H1 (cell line): ENCODE data around the gene PBX3. TPM values are rescaled to one million over a fixed set of nuclear protein-coding genes. Genes with fewer than 3 reads are reported as not detected.

ENCODE experiments used
- CTCF ChIA-PET: fragments of 300-600 bp; sonication (Branson Sonifier 250); formaldehyde crosslinking; loops from one replicate; lab custom pipeline; 2021; ENCODE audit not compliant: partially characterized antibody; lab: Charles Lee
- POLR2A ChIA-PET: fragments of 300-600 bp; sonication (Branson Sonifier 250); formaldehyde crosslinking; loops from one replicate; lab custom pipeline; 2021; ENCODE audit warnings: inconsistent platforms; ENCODE audit not compliant: partially characterized antibody; lab: Charles Lee
- DNase-seq, 2 experiments: peaks; one replicate each; pipeline versions ENCODE4 v3.0.0 to v3.0.0-alpha.2; 2010 to 2022; ENCODE audit warnings: low spot score in 2 of 2, low read depth in 1 of 2, mixed read lengths in 1 of 2
- FAIRE-seq: peaks from 2 replicates; lab custom pipeline; 2011; peaks lifted over from hg19 to GRCh38; lab: Jason Lieb, UNC
- H2AFZ ChIP-seq: 2 replicates; pipeline ENCODE4 v1.8.1; 2012; ENCODE audit warnings: low read length, inconsistent platforms
- H2AK5ac ChIP-seq: 2 replicates; pipeline ENCODE4 v1.6.1; 2013; ENCODE audit warnings: low read depth, low read length
- H2BK120ac ChIP-seq: replicated peaks from 2 replicates; pipeline ENCODE3; 2013; ENCODE audit warnings: low read depth, low read length, inconsistent platforms
- H2BK12ac ChIP-seq: 2 replicates; pipeline ENCODE4 v1.6.1; 2013; ENCODE audit warnings: low read depth, low read length
- H2BK15ac ChIP-seq: 2 replicates; pipeline ENCODE4 v1.6.1; 2013; ENCODE audit warnings: low read length
- H2BK20ac ChIP-seq: 2 replicates; pipeline ENCODE4 v1.6.1; 2013; ENCODE audit warnings: low read length
- H2BK5ac ChIP-seq: 2 replicates; pipeline ENCODE4 v1.6.1; 2013; ENCODE audit warnings: low read depth, low read length
- H3K14ac ChIP-seq: 2 replicates; pipeline ENCODE4 v1.6.1; 2013; ENCODE audit warnings: inconsistent platforms; ENCODE audit not compliant: insufficient read length
- H3K18ac ChIP-seq: 2 replicates; pipeline ENCODE4 v1.6.1; 2013; ENCODE audit warnings: low read length; ENCODE audit errors: extremely low read depth
- H3K23ac ChIP-seq: 2 replicates; pipeline ENCODE4 v1.6.1; 2013; ENCODE audit warnings: inconsistent platforms; ENCODE audit not compliant: insufficient read length
- H3K23me2 ChIP-seq: 2 replicates; pipeline ENCODE4 v1.6.1; 2013; ENCODE audit warnings: low read depth, low read length
- H3K27ac ChIP-seq: 2 replicates; pipeline ENCODE4 v1.6.1; 2011; ENCODE audit warnings: low read depth, low read length, inconsistent platforms
- H3K27me3 ChIP-seq, 4 experiments: replicated peaks in 1 of 4; 1 replicate in 1 of 4; 2 replicates in 3 of 4; pipeline versions ENCODE4 v1.6.1 to v1.8.1; 2011 to 2013; ENCODE audit warnings: low read length in 3 of 4, mild to moderate bottlenecking in 3 of 4, inconsistent platforms in 2 of 4, mixed read lengths in 2 of 4, moderate library complexity in 1 of 4; ENCODE audit not compliant: control insufficient read depth in 3 of 4, insufficient read depth in 3 of 4; ENCODE audit errors: extremely low read depth in 1 of 4
- H3K36me3 ChIP-seq, 4 experiments: 2 replicates each; pipeline versions ENCODE4 v1.6.1 to v1.8.1; 2011 to 2013; ENCODE audit warnings: mild to moderate bottlenecking in 4 of 4, low read length in 3 of 4, moderate library complexity in 2 of 4, control low read depth in 1 of 4, inconsistent platforms in 1 of 4; ENCODE audit not compliant: insufficient read depth in 4 of 4, control insufficient read depth in 2 of 4
- H3K4ac ChIP-seq: replicated peaks from 2 replicates; pipeline ENCODE3; 2013; ENCODE audit warnings: low read length, low read depth, mixed read lengths, inconsistent platforms; ENCODE audit not compliant: insufficient read length
- H3K4me1 ChIP-seq, 4 experiments: replicated peaks in 1 of 4; 1 replicate in 1 of 4; 2 replicates in 3 of 4; pipeline versions ENCODE4 v1.6.1 to v1.8.1; 2011 to 2013; ENCODE audit warnings: low read length in 3 of 4, inconsistent platforms in 2 of 4, mixed read lengths in 1 of 4; ENCODE audit not compliant: insufficient read depth in 4 of 4, control insufficient read depth in 3 of 4
- H3K4me2 ChIP-seq, 2 experiments: 2 replicates each; pipeline versions ENCODE4 v1.6.1 to v1.8.1; 2011 to 2013; ENCODE audit warnings: low read depth in 2 of 2, low read length in 2 of 2, control low read depth in 1 of 2, inconsistent platforms in 1 of 2, mild to moderate bottlenecking in 1 of 2; ENCODE audit not compliant: insufficient read depth in 1 of 2
- H3K4me3 ChIP-seq, 4 experiments: fragments of 200-600, 300-600 bp in 1 of 4; sonication (generic), shearing (Covaris generic), sonication (Bioruptor Twin) in 1 of 4; 2 replicates each; pipeline versions ENCODE4 v1.5.1 to v1.8.1; 2011 to 2016; ENCODE audit warnings: low read length in 4 of 4, low read depth in 3 of 4, control low read depth in 2 of 4, inconsistent platforms in 2 of 4, mild to moderate bottlenecking in 2 of 4, mixed read lengths in 1 of 4, moderate library complexity in 1 of 4; ENCODE audit not compliant: insufficient read depth in 2 of 4; ENCODE audit errors: extremely low read depth in 1 of 4
- H3K56ac ChIP-seq: replicated peaks from 2 replicates; pipeline ENCODE3; 2013; ENCODE audit warnings: low read depth, mild to moderate bottlenecking, mixed read lengths, low read length, inconsistent platforms; ENCODE audit not compliant: insufficient read length
- H3K79me1 ChIP-seq: 2 replicates; pipeline ENCODE4 v1.6.1; 2013; ENCODE audit warnings: low read depth, low read length, control low read depth
- H3K79me2 ChIP-seq, 2 experiments: 2 replicates each; pipeline versions ENCODE4 v1.6.1 to v1.8.1; 2012 to 2013; ENCODE audit warnings: low read length in 2 of 2, mild to moderate bottlenecking in 2 of 2, inconsistent platforms in 1 of 2; ENCODE audit not compliant: insufficient read depth in 2 of 2, control insufficient read depth in 1 of 2
- H3K9ac ChIP-seq, 4 experiments: replicated peaks in 1 of 4; 1 replicate in 1 of 4; 2 replicates in 3 of 4; pipeline versions ENCODE4 v1.6.1 to v1.8.1; 2011 to 2013; ENCODE audit warnings: low read depth in 3 of 4, low read length in 3 of 4, control low read depth in 2 of 4, mild to moderate bottlenecking in 2 of 4, moderate library complexity in 2 of 4, inconsistent platforms in 1 of 4; ENCODE audit errors: extremely low read depth in 1 of 4
- H3K9me3 ChIP-seq, 2 experiments: 2 replicates each; pipeline versions ENCODE4 v1.6.1 to v1.8.1; 2012 to 2013; ENCODE audit warnings: mild to moderate bottlenecking in 2 of 2, moderate library complexity in 2 of 2, control low read depth in 1 of 2, inconsistent platforms in 1 of 2, low read depth in 1 of 2, low read length in 1 of 2, mixed read lengths in 1 of 2; ENCODE audit not compliant: insufficient read depth in 2 of 2
- H4K20me1 ChIP-seq, 2 experiments: replicated peaks in 1 of 2; 2 replicates each; pipeline versions ENCODE3 to v1.8.1; 2011 to 2013; ENCODE audit warnings: inconsistent platforms in 2 of 2, low read length in 2 of 2, mild to moderate bottlenecking in 1 of 2; ENCODE audit not compliant: insufficient read depth in 2 of 2, control insufficient read depth in 1 of 2
- H4K5ac ChIP-seq: 2 replicates; pipeline ENCODE4 v1.6.1; 2013; ENCODE audit warnings: low read length, low read depth, mixed read lengths, inconsistent platforms; ENCODE audit not compliant: insufficient read length
- H4K8ac ChIP-seq: 2 replicates; pipeline ENCODE4 v1.8.0; 2013; ENCODE audit warnings: mild to moderate bottlenecking, moderate library complexity, low read length, inconsistent platforms; ENCODE audit not compliant: insufficient read depth; ENCODE audit errors: extremely low read depth
- H4K91ac ChIP-seq: replicated peaks from 2 replicates; pipeline ENCODE3; 2013; ENCODE audit warnings: low read length, mixed read lengths, inconsistent platforms; ENCODE audit not compliant: insufficient read length
- ATF3 ChIP-seq: IDR thresholded peaks from 2 replicates; pipeline ENCODE4 v1.6.1; 2011; ENCODE audit warnings: low read depth, mild to moderate bottlenecking, low read length; ENCODE audit not compliant: insufficient read depth
- CTBP2 ChIP-seq: IDR thresholded peaks from 2 replicates; pipeline ENCODE4 v1.7.0; 2011; ENCODE audit warnings: borderline replicate concordance, mild to moderate bottlenecking, moderate library complexity, mixed read lengths, low read length; ENCODE audit not compliant: insufficient read depth, insufficient read length
- FOSL1 ChIP-seq: IDR thresholded peaks from 2 replicates; pipeline ENCODE4 v1.6.1; 2011; ENCODE audit warnings: mild to moderate bottlenecking, low read depth, low read length, moderate library complexity; ENCODE audit not compliant: insufficient read depth
- HDAC6 ChIP-seq: IDR thresholded peaks from one replicate; pipeline ENCODE4 v1.7.1; 2012; ENCODE audit warnings: low read depth, mild to moderate bottlenecking, inconsistent platforms, low read length, moderate library complexity
- POLR2AphosphoS5 ChIP-seq: IDR thresholded peaks from 2 replicates; pipeline ENCODE4 v1.6.1; 2011; ENCODE audit warnings: low read depth, low read length
- RXRA ChIP-seq: IDR thresholded peaks from 2 replicates; pipeline ENCODE4 v1.6.1; 2011; ENCODE audit warnings: low read depth, mild to moderate bottlenecking, low read length, moderate library complexity; ENCODE audit not compliant: insufficient read depth
- SIN3A ChIP-seq, 2 experiments: IDR thresholded peaks in 1 of 2; conservative IDR thresholded peaks in 1 of 2; 2 replicates each; pipeline ENCODE4 v1.6.1; 2011 to 2012; ENCODE audit warnings: low read length in 2 of 2, improper control_type of control experiment in 1 of 2, low read depth in 1 of 2, mild to moderate bottlenecking in 1 of 2
- SP4 ChIP-seq: IDR thresholded peaks from 2 replicates; pipeline ENCODE4 v1.6.1; 2012; ENCODE audit warnings: low read length, inconsistent platforms
- SUZ12 ChIP-seq: fragments of 200-600 bp; sonication (generic); IDR thresholded peaks from 2 replicates; pipeline ENCODE4 v1.6.1; 2012; ENCODE audit warnings: mild to moderate bottlenecking, inconsistent platforms, low read length, moderate library complexity, mixed read lengths
- YY1 ChIP-seq: IDR thresholded peaks from 2 replicates; pipeline ENCODE4 v1.6.1; 2011; ENCODE audit warnings: low read depth, mild to moderate bottlenecking, low read length
- ZNF274 ChIP-seq: IDR thresholded peaks from 2 replicates; pipeline ENCODE4 v1.7.0; 2012; ENCODE audit warnings: low read length, borderline replicate concordance; ENCODE audit errors: extremely low read depth
- WGBS, 2 experiments: shearing (Covaris generic) in 1 of 2; methylation state at CpG; one replicate each; pipeline versions ENCODE4 v1.1.6 to v1.1.7; 2013 to 2015; ENCODE audit warnings: low lambda C conversion rate in 2 of 2, mixed read lengths in 2 of 2, inconsistent platforms in 1 of 2, low coverage in 1 of 2, missing lambda C conversion rate in 1 of 2; ENCODE audit not compliant: insufficient replicate concordance in 2 of 2, insufficient coverage in 1 of 2, insufficient read length in 1 of 2; ENCODE audit errors: extremely low coverage in 1 of 2, missing lambda C conversion rate in 1 of 2; 5-methylcytosine and 5-hydroxymethylcytosine counted together
- polyA plus RNA-seq, 7 experiments: library from polyadenylated mRNA; depleted of rRNA in 3 of 7; stranded (reverse) in 5 of 7; unstranded in 2 of 7; fragments of >200 nt in 5 of 7; fragments of 200-250 nt in 2 of 7; gene quantifications; 1 replicate in 5 of 7; 2 replicates in 1 of 7; 4 replicates in 1 of 7; pipeline versions ENCODE4 v1.2.1 to v1.2.3, GENCODE V29; 2011 to 2013; ENCODE audit warnings: missing spikeins in 2 of 7, mixed read lengths in 2 of 7
- total RNA-seq: library from RNA; stranded (reverse); fragmentation: NEBNext Ultra II Directional; extraction: Animal tissue kit (Norgen Biotek cat#: 25700); gene quantifications from 2 replicates; pipeline ENCODE4 v1.2.1, GENCODE V29; 2021

PBX3 gene
- total and polyA plus RNA-seq, 2 of the 8 experiments (the other 6 are each of a cell fraction or from before 2014, with no cell fraction given), result 22.7 to 44.3 TPM

- Histone ChIP-seq H2BK12ac (no peak overlapping the region), H3K79me2 (peaks cover 0 to 77% of the 10 kb centered on the region in 2 experiments; a peak in 2 of 4 replicates), H3K9ac (no peak overlapping the region), H3K56ac (no peak overlapping the region), H4K5ac (no peak overlapping the region), H4K20me1 (no peaks in the 10 kb centered on the region), H3K4me2 (no peak overlapping the region), H2AFZ (no peak overlapping the region), H3K27me3 (no peaks in the 10 kb centered on the region), H3K4ac (no peak overlapping the region), H2BK120ac (no peak overlapping the region), H4K8ac (no peak overlapping the region), H2BK5ac (no peak overlapping the region), H3K23ac (no peak overlapping the region), H3K23me2 (peaks cover 2% of the 10 kb centered on the region; the same call in 1 of the 2 replicates), H3K36me3 (no peaks in the 10 kb centered on the region), H2AK5ac (no peak overlapping the region), H3K18ac (no peak overlapping the region), H3K14ac (no peak overlapping the region), H3K4me1 (peaks cover 5 to 13% (median 9%) of the 10 kb centered on the region in 4 experiments; a peak in 6 of 7 replicates), H3K79me1 (no peaks in the 10 kb centered on the region), H3K27ac (no peak overlapping the region), H3K9me3 (no peaks in the 10 kb centered on the region), H4K91ac (no peak overlapping the region), H2BK15ac (no peak overlapping the region), H3K4me3 (no peak overlapping the region), H2BK20ac (no peak overlapping the region)
- 90% methylated on average over 3 of the region's 3 CpGs; no CpG with 5 or more reads in 1 of the 2 experiments for WGBS, 2 experiments
- no peak for DNase-seq
- no peak for FAIRE-seq
- ChIA-PET POLR2A (no interaction called here), CTCF (no interaction called here)
- TF ChIP-seq SIN3A (conservative IDR thresholded peaks at IDR 0.05 in 1 of 2, IDR thresholded peaks at IDR 0.05 in 1 of 2; ENCODE audit: low read depth in 1 of 2, low read length in 2 of 2) (no peak), RXRA (no peak), YY1 (no peak), CTBP2 (no peak), HDAC6 (no peak), SUZ12 (no peak), POLR2AphosphoS5 (no peak), ZNF274 (no peak), FOSL1 (no peak), ATF3 (no peak), SP4 (no peak)
Measured at GRCh38 chr9:125894566-125894965, 147.4 kb downstream of the PBX3 start.
